Osteocyte (in vitro differentiated cells): ENCODE data around the gene SPTBN1. TPM values are rescaled to one million over a fixed set of nuclear protein-coding genes. Genes with fewer than 3 reads are reported as not detected.

ENCODE experiments used
- DNase-seq: peaks from one replicate; pipeline ENCODE4 v3.0.0; 2021; ENCODE audit warnings: mixed read lengths; ENCODE audit not compliant: unreplicated experiment; ENCODE audit errors: extremely low spot score
- H3K27ac Mint-ChIP-seq: one replicate; pipeline ENCODE4 v1.8.0; 2021; ENCODE audit warnings: mild to moderate bottlenecking, mixed read lengths; ENCODE audit not compliant: unreplicated experiment
- H3K27me3 Mint-ChIP-seq: one replicate; pipeline ENCODE4 v1.8.0; 2021; ENCODE audit warnings: mixed read lengths; ENCODE audit not compliant: unreplicated experiment
- H3K36me3 Mint-ChIP-seq: one replicate; pipeline ENCODE4 v1.8.0; 2021; ENCODE audit warnings: mixed read lengths; ENCODE audit not compliant: unreplicated experiment
- H3K4me1 Mint-ChIP-seq: one replicate; pipeline ENCODE4 v1.8.0; 2021; ENCODE audit warnings: mixed read lengths; ENCODE audit not compliant: unreplicated experiment
- H3K4me3 Mint-ChIP-seq: one replicate; pipeline ENCODE4 v1.8.0; 2021; ENCODE audit warnings: mild to moderate bottlenecking, moderate library complexity, mixed read lengths; ENCODE audit not compliant: unreplicated experiment
- H3K9me3 Mint-ChIP-seq: one replicate; pipeline ENCODE4 v1.8.0; 2021; ENCODE audit warnings: mixed read lengths; ENCODE audit not compliant: unreplicated experiment
- total RNA-seq: library from RNA; stranded (reverse); gene quantifications from 2 replicates; pipeline ENCODE4 v1.2.1, GENCODE V29; 2021
- TF ChIP-seq, protein P1 (sequence below): fragments of 200-600 bp; sonication (generic); IDR thresholded peaks from 2 replicates; pipeline ENCODE4 v1.5.0; 2021; ENCODE audit warnings: antibody characterized with exemption, mild to moderate bottlenecking, moderate library complexity

The SPTBN1 gene
- total RNA-seq, 1 donor from 2014 or later = 248 TPM

DNA sequence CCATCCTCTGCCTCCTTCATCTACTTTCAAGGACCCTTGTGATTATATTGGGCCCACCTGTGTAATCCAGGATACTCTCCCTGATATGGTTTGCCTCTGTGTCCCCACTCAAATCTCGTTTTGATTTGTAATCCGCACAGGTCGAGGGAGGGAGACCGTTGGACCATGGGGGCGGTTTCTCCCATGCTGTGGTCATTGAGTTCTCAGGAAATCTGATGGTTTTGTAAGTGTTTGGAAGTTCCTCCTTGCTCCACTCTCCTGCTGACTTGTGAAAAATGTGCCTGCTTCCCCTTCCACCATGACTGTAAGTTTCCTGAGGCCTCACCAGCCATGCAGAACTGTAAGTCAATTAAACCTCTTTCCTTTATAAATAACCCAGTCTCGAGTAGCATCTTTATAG lies 225.3 kb downstream of the SPTBN1 start:
- no peaks in the 10 kb centered on the region for H3K9me3 Mint-ChIP-seq
- no peaks in the 10 kb centered on the region for H3K36me3 Mint-ChIP-seq
- no peak for DNase-seq
- no peak overlapping the region for H3K27ac Mint-ChIP-seq
- no peaks in the 10 kb centered on the region for H3K27me3 Mint-ChIP-seq
- peaks cover 2% of the 10 kb centered on the region for H3K4me1 Mint-ChIP-seq
- TF ChIP-seq, protein P1, sequence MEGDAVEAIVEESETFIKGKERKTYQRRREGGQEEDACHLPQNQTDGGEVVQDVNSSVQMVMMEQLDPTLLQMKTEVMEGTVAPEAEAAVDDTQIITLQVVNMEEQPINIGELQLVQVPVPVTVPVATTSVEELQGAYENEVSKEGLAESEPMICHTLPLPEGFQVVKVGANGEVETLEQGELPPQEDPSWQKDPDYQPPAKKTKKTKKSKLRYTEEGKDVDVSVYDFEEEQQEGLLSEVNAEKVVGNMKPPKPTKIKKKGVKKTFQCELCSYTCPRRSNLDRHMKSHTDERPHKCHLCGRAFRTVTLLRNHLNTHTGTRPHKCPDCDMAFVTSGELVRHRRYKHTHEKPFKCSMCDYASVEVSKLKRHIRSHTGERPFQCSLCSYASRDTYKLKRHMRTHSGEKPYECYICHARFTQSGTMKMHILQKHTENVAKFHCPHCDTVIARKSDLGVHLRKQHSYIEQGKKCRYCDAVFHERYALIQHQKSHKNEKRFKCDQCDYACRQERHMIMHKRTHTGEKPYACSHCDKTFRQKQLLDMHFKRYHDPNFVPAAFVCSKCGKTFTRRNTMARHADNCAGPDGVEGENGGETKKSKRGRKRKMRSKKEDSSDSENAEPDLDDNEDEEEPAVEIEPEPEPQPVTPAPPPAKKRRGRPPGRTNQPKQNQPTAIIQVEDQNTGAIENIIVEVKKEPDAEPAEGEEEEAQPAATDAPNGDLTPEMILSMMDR = no peak
- no peak overlapping the region for H3K4me3 Mint-ChIP-seq

DNA sequence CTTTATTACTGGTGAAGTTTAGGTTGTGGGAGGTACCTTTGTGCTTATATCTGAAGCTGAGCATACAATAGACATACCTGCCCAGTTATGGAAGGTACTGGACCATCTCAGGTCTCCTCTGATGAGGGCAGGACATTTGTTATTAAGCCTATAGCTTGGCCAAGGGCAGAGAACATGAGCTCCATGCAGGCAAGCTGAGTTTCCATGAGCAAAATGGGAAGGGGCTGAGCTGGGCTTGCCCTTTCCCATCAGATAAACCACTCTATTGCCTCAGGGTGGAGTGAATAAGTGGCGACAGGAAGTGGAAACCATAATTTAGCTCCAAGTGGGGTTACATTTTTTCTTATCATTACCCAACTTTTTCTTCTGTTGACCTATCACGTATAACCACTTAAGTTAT lies 227.5 kb downstream of the SPTBN1 start:
- Mint-ChIP-seq H3K27ac (no peak overlapping the region), H3K9me3 (no peaks in the 10 kb centered on the region), H3K27me3 (no peaks in the 10 kb centered on the region), H3K4me3 (no peak overlapping the region), H3K36me3 (no peaks in the 10 kb centered on the region), H3K4me1 (no peaks in the 10 kb centered on the region)
- no peak for DNase-seq
- TF ChIP-seq, protein P1 = no peak

DNA sequence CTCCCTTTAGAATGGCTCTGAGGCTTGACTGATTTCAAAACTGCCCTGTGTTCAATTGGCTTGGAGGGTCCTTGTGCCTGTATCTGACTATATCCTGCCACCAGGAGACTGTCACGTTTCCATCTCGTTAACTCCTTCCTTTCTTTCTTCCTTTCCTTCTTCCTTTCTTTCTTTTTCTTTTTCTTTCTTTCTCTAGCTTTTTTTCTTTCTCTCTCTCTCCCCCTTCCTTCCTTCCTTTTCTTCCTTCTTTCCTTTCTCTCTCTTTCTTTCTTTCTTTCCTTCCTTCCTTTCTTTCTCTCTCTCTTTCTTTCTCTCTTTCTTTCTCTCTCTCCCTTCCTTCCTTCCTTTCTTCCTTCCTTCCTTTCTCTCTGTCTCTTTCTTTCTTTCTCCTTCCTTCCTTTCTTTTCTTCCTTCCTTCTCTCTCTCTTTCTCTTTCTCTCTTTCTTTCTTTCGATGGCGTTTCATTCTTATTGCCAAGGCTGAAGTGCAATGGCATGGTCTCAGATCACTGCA lies 229.2 kb downstream of the SPTBN1 start:
- no peak for DNase-seq
- no peak overlapping the region for H3K4me3 Mint-ChIP-seq
- H3K27me3 Mint-ChIP-seq = peaks cover 7% of the 10 kb centered on the region
- no peak overlapping the region for H3K27ac Mint-ChIP-seq
- TF ChIP-seq, protein P1 = no peak
- H3K36me3 Mint-ChIP-seq = peaks cover 2% of the 10 kb centered on the region
- no peaks in the 10 kb centered on the region for H3K4me1 Mint-ChIP-seq
- no peaks in the 10 kb centered on the region for H3K9me3 Mint-ChIP-seq

DNA sequence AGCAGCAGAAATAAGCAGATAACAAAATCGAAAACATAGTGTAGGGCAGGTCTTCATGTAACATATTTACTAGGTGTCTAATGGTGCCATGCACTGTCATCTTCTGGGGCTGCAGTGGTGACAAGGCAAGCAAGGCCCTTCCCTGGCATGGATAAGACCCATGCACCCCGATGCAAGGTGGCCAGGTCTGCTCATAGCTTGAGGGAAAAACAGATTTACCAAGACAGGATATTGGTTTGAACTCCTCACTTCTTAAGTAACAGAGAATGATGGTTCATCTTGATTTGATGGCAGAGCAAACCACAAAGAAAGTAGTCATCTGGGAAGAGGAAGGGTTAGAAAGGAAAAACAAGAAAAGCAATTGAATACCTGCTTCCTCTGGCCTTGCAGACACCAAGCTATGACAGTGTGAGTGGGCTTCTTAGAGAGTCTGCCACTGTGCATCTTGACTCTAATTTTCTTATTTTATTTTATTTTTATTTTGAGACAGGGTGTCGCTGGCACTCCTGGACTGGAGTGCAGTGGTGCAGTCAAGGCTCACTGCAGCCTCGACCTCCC lies 231.5 kb downstream of the SPTBN1 start:
- H3K36me3 Mint-ChIP-seq = peaks cover 2% of the 10 kb centered on the region
- no peaks in the 10 kb centered on the region for H3K4me1 Mint-ChIP-seq
- H3K9me3 Mint-ChIP-seq = no peaks in the 10 kb centered on the region
- H3K4me3 Mint-ChIP-seq = no peak overlapping the region
- no peak for DNase-seq
- H3K27me3 Mint-ChIP-seq = peaks cover 7% of the 10 kb centered on the region
- TF ChIP-seq, protein P1 = no peak
- H3K27ac Mint-ChIP-seq = no peak overlapping the region

DNA sequence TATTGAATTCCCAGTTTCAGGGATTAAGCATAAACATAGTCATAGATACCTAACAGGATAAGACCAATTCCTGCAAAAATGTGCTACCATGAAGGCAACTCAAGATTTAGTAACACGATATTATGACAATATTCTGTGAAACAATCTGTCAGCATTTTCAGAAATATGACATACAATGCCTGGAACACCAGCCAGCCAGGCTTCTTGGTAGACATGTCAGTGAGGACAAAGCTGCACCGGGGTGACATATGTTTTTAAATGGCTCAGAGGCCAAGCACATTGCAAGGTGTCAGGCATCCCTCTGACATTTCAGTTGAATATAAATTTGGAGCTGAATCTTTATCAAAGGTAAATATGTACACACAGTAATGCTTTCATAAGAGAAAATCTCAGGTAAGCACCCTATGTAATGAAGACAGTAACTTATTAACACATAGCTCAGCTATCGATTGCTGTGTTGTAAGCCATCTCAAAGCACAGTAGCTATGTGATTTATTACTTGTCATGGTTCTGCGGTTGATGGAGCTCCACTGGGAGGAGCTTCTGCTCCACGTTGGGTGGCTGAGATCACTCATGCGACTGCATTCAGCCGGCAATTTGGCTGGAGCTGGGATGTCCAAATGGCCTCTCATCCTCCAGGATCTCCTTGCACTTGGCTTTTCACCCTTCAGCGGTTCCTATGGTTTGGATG lies 235.5 kb downstream of the SPTBN1 start:
- Mint-ChIP-seq H3K9me3 (no peaks in the 10 kb centered on the region), H3K36me3 (peaks cover 2% of the 10 kb centered on the region), H3K4me3 (no peak overlapping the region), H3K27ac (no peak overlapping the region), H3K4me1 (no peaks in the 10 kb centered on the region), H3K27me3 (peaks cover 7% of the 10 kb centered on the region)
- no peak for DNase-seq
- TF ChIP-seq, protein P1 = no peak
